Endodermal cell (in vitro differentiated cells): ENCODE measurements around the gene RABGAP1L. TPM values are rescaled to one million over a fixed set of nuclear protein-coding genes. Genes with fewer than 3 reads are reported as not detected.

Source experiments
- DNase-seq: peaks from one replicate; pipeline ENCODE4 v3.0.0-alpha.2; 2017
- H3K27ac ChIP-seq: 2 replicates; pipeline ENCODE4 v1.5.1; 2013; ENCODE audit warnings: mild to moderate bottlenecking, low read depth, low read length, moderate library complexity
- H3K27me3 ChIP-seq: 2 replicates; pipeline ENCODE4 v1.6.1; 2013; ENCODE audit warnings: mild to moderate bottlenecking, low read length, moderate library complexity; ENCODE audit not compliant: insufficient read depth, control insufficient read depth, poor library complexity, severe bottlenecking
- H3K36me3 ChIP-seq: 2 replicates; pipeline ENCODE4 v1.7.0; 2013; ENCODE audit warnings: mild to moderate bottlenecking, low read length, moderate library complexity; ENCODE audit not compliant: control insufficient read depth, insufficient read depth
- H3K4me1 ChIP-seq: one replicate; pipeline ENCODE4 v1.7.0; 2013; ENCODE audit warnings: low read length; ENCODE audit not compliant: control insufficient read depth, insufficient read depth
- H3K4me3 ChIP-seq: 2 replicates; pipeline ENCODE4 v1.5.1; 2013; ENCODE audit warnings: mild to moderate bottlenecking, low read length, moderate library complexity
- H3K9ac ChIP-seq: 2 replicates; pipeline ENCODE4 v1.6.1; 2013; ENCODE audit warnings: mild to moderate bottlenecking, low read length, moderate library complexity; ENCODE audit not compliant: poor library complexity, severe bottlenecking; ENCODE audit errors: extremely low read depth
- H3K9me3 ChIP-seq: 2 replicates; pipeline ENCODE4 v1.6.1; 2013; ENCODE audit warnings: mild to moderate bottlenecking, low read length, moderate library complexity; ENCODE audit not compliant: control insufficient read depth
- H3K27ac Mint-ChIP-seq: 2 replicates; pipeline ENCODE4 v1.8.0; 2020; ENCODE audit warnings: mixed read lengths
- H3K27me3 Mint-ChIP-seq: 2 replicates; pipeline ENCODE4 v1.8.0; 2021; ENCODE audit warnings: mild to moderate bottlenecking, mixed read lengths; ENCODE audit not compliant: insufficient read depth
- H3K36me3 Mint-ChIP-seq: 2 replicates; pipeline ENCODE4 v1.8.0; 2020; ENCODE audit warnings: low read depth, mixed read lengths
- H3K4me1 Mint-ChIP-seq: 2 replicates; pipeline ENCODE4 v1.8.0; 2020; ENCODE audit warnings: mixed read lengths
- H3K4me3 Mint-ChIP-seq: 2 replicates; pipeline ENCODE4 v1.8.0; 2020; ENCODE audit warnings: mild to moderate bottlenecking, moderate library complexity, mixed read lengths
- H3K9me3 Mint-ChIP-seq: 2 replicates; pipeline ENCODE4 v1.8.0; 2020; ENCODE audit warnings: mild to moderate bottlenecking, mixed read lengths
- WGBS, 2 experiments: methylation state at CpG; one replicate each; pipeline versions ENCODE4 v1.1.5 to v1.1.7; 2013; ENCODE audit warnings: missing lambda C conversion rate in 2 of 2, mixed read lengths in 1 of 2; ENCODE audit not compliant: insufficient coverage in 1 of 2, insufficient read length in 1 of 2; 5-methylcytosine and 5-hydroxymethylcytosine counted together
- total RNA-seq, 2 donors: library from RNA; stranded (reverse); fragmentation: NEBNext Ultra II Directional in 1 of 2; extraction: Animal tissue kit (Norgen Biotek cat#: 25700) in 1 of 2; gene quantifications; 2 replicates in 1 of 2; 3 replicates in 1 of 2; pipeline ENCODE4 v1.2.1, GENCODE V29; 2021
- TF ChIP-seq, protein P1 (sequence below): fragments of 200-600 bp; sonication (generic); conservative IDR thresholded peaks from 2 replicates; pipeline ENCODE4 v1.5.0; 2021; ENCODE audit warnings: antibody characterized with exemption, mild to moderate bottlenecking

The RABGAP1L gene
- total RNA-seq, 2 donors from 2014 or later: 32.5 to 36.9 TPM

DNA sequence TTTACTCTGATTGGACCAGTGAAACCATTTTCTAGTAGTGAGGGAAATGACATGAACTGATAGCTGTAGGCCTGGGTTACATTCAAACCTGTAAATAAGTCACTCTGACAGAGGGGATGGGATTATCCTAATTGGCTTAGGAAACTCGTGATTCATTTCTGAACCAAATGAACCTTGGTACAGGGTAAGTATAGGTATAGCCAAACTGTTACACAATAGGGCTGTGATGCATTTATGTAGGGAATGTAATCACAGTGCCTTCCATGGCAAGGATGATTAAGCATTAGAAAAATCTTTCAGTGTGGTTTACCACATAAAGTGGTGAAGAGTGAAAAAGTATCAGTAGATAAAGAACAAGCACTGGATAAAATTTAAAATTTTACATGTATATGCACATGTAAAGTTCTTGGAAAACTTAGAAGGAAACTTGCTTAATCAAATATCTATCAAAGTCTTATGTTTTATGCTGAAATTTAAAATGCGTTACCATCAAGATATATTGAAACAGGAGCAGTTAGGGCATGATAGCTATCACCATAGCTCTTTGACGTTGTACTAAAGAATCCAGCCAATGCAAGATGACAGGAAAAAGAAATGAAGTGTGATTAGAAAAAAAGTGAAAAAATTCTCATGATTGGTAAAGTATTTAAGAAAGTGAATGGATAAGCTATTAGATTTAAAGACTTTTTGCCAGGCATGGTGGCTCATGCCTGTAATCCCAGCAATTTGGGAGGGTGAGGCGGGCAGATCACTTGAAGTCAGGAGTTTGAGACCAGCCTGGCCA is 63.0 kb downstream of the RABGAP1L start:
- 94 to 96% methylated on average over 4 of the region's 4 CpGs for WGBS, 2 experiments
- Histone ChIP-seq H3K36me3 (peaks cover 7% of the 10 kb centered on the region), H3K4me1 (no peaks in the 10 kb centered on the region), H3K27me3 (no peaks in the 10 kb centered on the region), H3K9ac (no peak overlapping the region), H3K27ac (no peak overlapping the region), H3K9me3 (peaks cover 12% of the 10 kb centered on the region), H3K4me3 (no peak overlapping the region)
- Mint-ChIP-seq H3K36me3 (peaks cover 27% of the 10 kb centered on the region), H3K27me3 (no peaks in the 10 kb centered on the region), H3K9me3 (peaks cover 12% of the 10 kb centered on the region), H3K4me1 (no peaks in the 10 kb centered on the region), H3K4me3 (no peak overlapping the region), H3K27ac (no peak overlapping the region)
- no peak for DNase-seq
- TF ChIP-seq, protein P1, sequence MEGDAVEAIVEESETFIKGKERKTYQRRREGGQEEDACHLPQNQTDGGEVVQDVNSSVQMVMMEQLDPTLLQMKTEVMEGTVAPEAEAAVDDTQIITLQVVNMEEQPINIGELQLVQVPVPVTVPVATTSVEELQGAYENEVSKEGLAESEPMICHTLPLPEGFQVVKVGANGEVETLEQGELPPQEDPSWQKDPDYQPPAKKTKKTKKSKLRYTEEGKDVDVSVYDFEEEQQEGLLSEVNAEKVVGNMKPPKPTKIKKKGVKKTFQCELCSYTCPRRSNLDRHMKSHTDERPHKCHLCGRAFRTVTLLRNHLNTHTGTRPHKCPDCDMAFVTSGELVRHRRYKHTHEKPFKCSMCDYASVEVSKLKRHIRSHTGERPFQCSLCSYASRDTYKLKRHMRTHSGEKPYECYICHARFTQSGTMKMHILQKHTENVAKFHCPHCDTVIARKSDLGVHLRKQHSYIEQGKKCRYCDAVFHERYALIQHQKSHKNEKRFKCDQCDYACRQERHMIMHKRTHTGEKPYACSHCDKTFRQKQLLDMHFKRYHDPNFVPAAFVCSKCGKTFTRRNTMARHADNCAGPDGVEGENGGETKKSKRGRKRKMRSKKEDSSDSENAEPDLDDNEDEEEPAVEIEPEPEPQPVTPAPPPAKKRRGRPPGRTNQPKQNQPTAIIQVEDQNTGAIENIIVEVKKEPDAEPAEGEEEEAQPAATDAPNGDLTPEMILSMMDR: no peak

DNA sequence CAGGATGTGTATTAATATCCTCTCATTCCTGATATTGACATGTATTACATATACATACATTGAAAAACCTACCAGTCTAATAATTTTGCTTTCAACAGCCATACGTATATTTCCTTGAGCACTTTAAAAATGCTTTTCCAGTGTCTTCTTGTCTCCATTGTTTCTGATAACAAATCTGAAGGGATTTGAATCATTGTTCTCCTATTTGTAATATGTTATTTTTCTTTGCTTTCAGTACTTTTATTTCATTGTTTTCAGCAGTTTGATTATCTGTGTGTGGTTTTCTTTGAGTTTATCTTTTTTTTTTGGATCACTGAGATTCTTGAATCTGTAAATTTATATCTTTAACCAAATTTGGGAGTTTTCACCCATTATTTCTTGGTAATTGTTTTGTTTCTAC is 65.3 kb downstream of the RABGAP1L start:
- peaks cover 5% of the 10 kb centered on the region for H3K4me1 Mint-ChIP-seq
- 100% methylated on average over 1 of the region's 1 CpG; no CpG with 5 or more reads in 1 of the 2 experiments for WGBS, 2 experiments
- DNase-seq: no peak
- no peaks in the 10 kb centered on the region for H3K4me1 ChIP-seq
- H3K36me3 Mint-ChIP-seq: peaks cover 30% of the 10 kb centered on the region
- no peaks in the 10 kb centered on the region for H3K27me3 Mint-ChIP-seq
- H3K4me3 Mint-ChIP-seq: no peak overlapping the region
- no peak overlapping the region for H3K4me3 ChIP-seq
- no peak overlapping the region for H3K27ac ChIP-seq
- H3K27ac Mint-ChIP-seq: no peak overlapping the region
- H3K27me3 ChIP-seq: no peaks in the 10 kb centered on the region
- H3K9me3 ChIP-seq: peaks cover 12% of the 10 kb centered on the region
- no peak overlapping the region for H3K9ac ChIP-seq
- peaks cover 7% of the 10 kb centered on the region for H3K36me3 ChIP-seq
- peaks cover 14% of the 10 kb centered on the region for H3K9me3 Mint-ChIP-seq
- TF ChIP-seq, protein P1: no peak

DNA sequence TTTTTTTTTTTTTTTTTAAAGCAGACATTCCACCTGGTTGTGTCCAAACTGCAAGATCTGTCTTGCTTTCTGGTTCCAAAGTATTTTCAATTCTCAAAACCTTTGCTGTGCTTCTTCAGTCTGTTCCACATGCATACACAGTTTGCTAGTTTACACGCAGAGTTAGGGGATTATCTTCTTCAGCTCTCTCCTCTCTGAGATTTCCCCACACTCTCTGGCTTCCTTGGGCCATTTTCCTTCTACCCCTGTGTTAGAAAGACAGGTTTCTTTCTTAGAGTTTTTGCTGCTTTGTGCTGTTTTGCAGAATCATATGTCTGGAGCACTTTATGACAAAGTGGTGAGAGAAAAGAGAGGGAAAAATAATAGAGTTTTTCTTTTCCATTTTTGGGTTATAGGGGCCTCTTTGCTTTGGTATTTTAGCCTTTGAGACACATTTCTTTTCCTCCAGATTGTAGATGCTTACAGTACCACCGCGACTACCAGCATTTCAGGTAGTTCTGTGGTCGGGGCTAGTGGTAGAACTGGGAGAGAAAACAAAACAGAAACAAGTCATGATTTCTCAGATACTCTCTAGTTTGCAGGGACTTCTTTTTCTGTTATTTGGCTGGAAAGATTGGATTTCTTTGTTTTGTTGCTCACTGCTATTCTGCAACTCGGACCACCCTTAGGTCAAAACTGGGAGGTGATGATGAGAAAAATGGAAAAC is 66.3 kb downstream of the RABGAP1L start:
- Mint-ChIP-seq H3K4me3 (no peak overlapping the region), H3K4me1 (peaks cover 5% of the 10 kb centered on the region), H3K27ac (no peak overlapping the region), H3K36me3 (peaks cover 32% of the 10 kb centered on the region), H3K9me3 (peaks cover 14% of the 10 kb centered on the region), H3K27me3 (no peaks in the 10 kb centered on the region)
- Histone ChIP-seq H3K9me3 (peaks cover 12% of the 10 kb centered on the region), H3K36me3 (peaks cover 8% of the 10 kb centered on the region), H3K9ac (no peak overlapping the region), H3K27ac (no peak overlapping the region), H3K27me3 (no peaks in the 10 kb centered on the region), H3K4me1 (no peaks in the 10 kb centered on the region), H3K4me3 (no peak overlapping the region)
- TF ChIP-seq, protein P1: no peak
- WGBS, 2 experiments: 97% methylated on average over 5 of the region's 5 CpGs
- DNase-seq: no peak
